HG03066 (cell line): ENCODE measurements around the gene DYNLT4.
"Not testable (repeated sequence)": the region's sequence is repeated elsewhere in the genome, so short reads cannot be mapped to it uniquely, and the experiment has no call there.

ENCODE experiments used
- ATAC-seq: cut with Tn5 transposase; IDR thresholded peaks from one replicate; pipeline ENCODE4 v1.9.1; 2021; ENCODE audit warnings: low read depth; ENCODE audit not compliant: unreplicated experiment

DYNLT4 gene

DNA sequence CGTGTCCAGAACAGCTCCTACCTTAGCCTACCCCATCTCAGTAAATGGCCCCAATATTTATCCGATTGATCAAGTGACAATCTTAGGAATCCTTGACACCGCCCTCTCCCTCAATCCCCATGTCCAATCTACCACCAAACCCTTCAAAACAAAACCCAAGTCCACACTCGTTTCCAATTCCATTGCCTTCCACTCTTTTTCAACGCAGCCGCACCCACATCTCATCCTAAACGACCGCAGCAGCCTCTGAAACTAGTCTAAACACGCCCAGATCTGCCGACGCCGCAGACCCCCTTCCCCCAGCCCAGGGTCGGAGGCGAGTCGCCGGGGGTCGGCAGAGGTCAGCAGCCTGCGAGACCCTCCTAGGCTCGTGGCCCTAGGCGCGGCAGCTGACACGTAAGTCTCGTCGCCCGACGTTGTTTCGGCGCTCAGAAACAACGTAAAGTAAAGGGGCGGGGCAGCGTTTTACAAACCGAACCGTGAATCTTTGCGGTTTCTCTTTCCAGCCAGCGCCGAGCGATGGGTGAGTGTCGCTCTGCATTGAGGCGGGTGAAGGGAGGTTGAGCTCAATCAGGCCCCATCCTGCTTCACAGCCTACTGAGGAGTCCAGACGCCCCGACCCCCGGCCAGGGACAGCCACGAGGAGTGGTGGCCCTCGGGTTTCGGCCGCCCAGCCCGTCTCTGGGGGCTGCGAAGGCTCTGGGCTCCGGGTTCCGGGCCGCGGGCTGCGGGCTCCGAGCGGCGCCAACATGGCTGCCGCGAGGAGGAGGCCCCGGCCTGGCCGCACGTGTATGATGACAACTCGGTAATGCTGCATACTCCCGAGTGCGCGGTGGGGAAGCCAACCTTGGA is 31.8 kb downstream of the DYNLT4 start, which contains the start of gene RPS8:
RPS8 (plus strand) TSS at position 463 of the 852 bp plus-strand sequence; CDS start at position 520, 57 bp downstream.
- peak; percentile 71 for ATAC-seq

- not testable (repeated sequence) for ATAC-seq
These were observed 40.7 kb downstream of the DYNLT4 start for GRCh38 chr1:44766421-44766820.

- no peak for ATAC-seq
These were observed 46.3 kb downstream of the DYNLT4 start for GRCh38 chr1:44760876-44761275.

DNA sequence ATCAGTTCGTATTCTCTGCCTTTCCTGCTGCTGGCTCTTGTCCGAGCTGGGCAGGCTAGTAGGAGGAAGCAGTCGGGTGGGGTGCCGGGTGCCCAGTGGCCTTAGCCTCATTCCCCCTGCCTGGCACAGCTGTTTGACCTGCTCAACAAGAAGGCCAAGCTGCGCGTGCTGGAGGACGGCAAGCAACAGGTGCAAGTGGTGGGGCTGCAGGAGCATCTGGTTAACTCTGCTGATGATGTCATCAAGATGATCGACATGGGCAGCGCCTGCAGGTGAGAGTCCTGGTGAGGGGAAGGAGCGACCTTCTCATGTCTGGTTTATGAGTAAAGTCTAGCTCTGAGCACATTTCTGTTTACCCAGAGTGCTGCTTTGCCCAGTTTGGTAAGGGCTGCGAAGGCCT is 48.1 kb downstream of the DYNLT4 start:
- no peak for ATAC-seq

DNA sequence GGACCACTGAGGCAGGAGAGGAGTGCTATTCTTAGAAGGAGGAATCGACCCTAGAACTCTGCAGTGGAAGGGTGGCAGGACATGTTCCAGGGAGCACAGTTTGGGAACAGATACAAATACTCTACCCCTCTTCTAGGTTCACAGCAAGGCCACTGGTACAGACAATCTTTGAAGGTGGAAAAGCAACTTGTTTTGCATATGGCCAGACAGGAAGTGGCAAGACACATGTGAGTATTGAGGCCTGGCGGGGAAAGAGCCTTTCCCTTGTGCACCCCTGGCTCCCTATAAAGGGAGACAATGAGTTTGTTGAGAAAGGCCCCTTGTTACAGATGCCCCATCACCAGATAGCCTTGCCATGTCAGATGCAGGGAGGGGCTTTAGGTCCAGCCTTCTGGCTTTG is 49.7 kb downstream of the DYNLT4 start:
- ATAC-seq, result no peak
